IPS DF 6.9 (cell line): Measurements from ENCODE around the gene USP8.
"Not testable (repeated sequence)": the region's sequence is repeated elsewhere in the genome, so short reads cannot be mapped to it uniquely, and the experiment has no call there.

Source experiments
- DNase-seq: peaks from one replicate; pipeline ENCODE4 v3.0.0-alpha.2; 2013; ENCODE audit warnings: low read depth, low spot score
- H3K27ac ChIP-seq: one replicate; pipeline ENCODE4 v1.5.1; 2013; ENCODE audit warnings: low read length, control low read depth
- H3K27me3 ChIP-seq: 2 replicates; pipeline ENCODE4 v1.6.1; 2013; ENCODE audit warnings: mild to moderate bottlenecking, low read length; ENCODE audit not compliant: control insufficient read depth, insufficient read depth
- H3K36me3 ChIP-seq: 2 replicates; pipeline ENCODE4 v1.6.1; 2013; ENCODE audit warnings: low read length; ENCODE audit not compliant: control insufficient read depth, insufficient read depth
- H3K4me1 ChIP-seq: 2 replicates; pipeline ENCODE4 v1.6.1; 2013; ENCODE audit warnings: low read length; ENCODE audit not compliant: control insufficient read depth, insufficient read depth
- H3K4me3 ChIP-seq: 2 replicates; pipeline ENCODE4 v1.5.1; 2013; ENCODE audit warnings: mild to moderate bottlenecking, low read length
- H3K9me3 ChIP-seq: 2 replicates; pipeline ENCODE4 v1.6.1; 2013; ENCODE audit warnings: low read length, inconsistent platforms; ENCODE audit not compliant: control insufficient read depth, insufficient read depth
- WGBS: extraction: QIAGEN DNeasy Blood & Tissue Kit; methylation state at CpG from one replicate; pipeline ENCODE4 v1.1.7; 2013; ENCODE audit warnings: mixed read lengths, missing lambda C conversion rate; ENCODE audit not compliant: insufficient read length, insufficient coverage; 5-methylcytosine and 5-hydroxymethylcytosine counted together

The USP8 gene

GRCh38 chr15:50424066-50424890 lies at the start of gene USP8:
USP8 (plus strand) TSS chr15:50424405; CDS start chr15:50439074, 14,669 bp downstream.
- DNase-seq, result peak; percentile 98
- WGBS, result no CpG with 5 or more reads among the region's 55 CpGs

DNA sequence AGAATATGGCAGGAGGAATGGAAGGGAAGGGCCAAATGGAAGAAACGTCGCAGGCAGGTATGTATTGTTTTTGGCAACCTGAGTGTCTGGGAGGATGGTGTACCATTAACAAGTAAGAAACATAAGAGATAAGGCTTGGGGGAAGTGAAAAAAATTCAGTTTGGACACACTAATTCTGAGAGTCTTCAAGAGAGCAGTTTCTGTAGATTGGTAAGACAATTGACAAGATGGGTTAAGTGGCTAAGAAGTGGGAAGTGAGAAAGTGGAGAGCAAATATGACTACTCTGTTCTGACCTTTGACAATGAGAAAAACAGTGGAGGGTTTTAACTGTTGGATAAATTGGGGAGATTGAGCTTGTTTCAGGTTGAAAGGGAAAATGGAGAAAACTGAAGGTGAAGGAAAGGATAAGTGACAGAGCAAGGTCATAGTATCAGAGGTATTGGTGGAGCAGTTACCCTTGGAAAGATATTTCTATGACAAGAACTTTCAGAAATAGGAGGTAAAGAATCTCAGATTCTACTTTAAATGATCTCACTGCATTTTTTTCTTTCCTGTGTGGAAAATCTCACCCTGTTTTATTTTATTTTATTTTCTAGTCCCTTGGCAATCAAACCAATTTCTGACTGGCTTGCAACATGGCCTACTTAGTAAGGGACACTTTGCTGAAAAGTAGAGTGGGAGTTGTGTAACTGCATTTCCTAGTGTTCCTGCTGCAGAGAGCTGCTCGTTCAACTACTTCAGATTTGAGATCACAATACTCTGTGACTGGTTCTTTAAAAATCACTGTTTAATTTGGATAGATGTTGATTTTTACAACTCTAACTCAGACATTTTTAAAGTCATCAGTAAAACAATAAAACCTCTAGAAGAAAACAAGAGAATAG lies 46.1 kb upstream of the USP8 start:
- Histone ChIP-seq H3K9me3 (no peaks in the 10 kb centered on the region), H3K4me1 (no peaks in the 10 kb centered on the region), H3K27ac (no peak overlapping the region), H3K4me3 (no peak overlapping the region), H3K27me3 (no peaks in the 10 kb centered on the region), H3K36me3 (no peaks in the 10 kb centered on the region)
- DNase-seq, result no peak
- no CpG with 5 or more reads among the region's 3 CpGs for WGBS

More at GRCh38 chr15:50424066-50424890, at the start of gene USP8:
- Histone ChIP-seq H3K9me3 (no peaks in the 10 kb centered on the region), H3K4me1 (peaks cover 3% of the 10 kb centered on the region), H3K27me3 (no peaks in the 10 kb centered on the region), H3K4me3 (peak within 1 kb of the TSS; percentile 84; the same call in 1 of the 2 replicates), H3K36me3 (no peaks in the 10 kb centered on the region), H3K27ac (no peak within 1 kb of the TSS)

- no peak overlapping the region for H3K27ac ChIP-seq
- DNase-seq, result no peak
- H3K36me3 ChIP-seq, result no peaks in the 10 kb centered on the region
- H3K4me3 ChIP-seq, result no peak overlapping the region
- no peaks in the 10 kb centered on the region for H3K27me3 ChIP-seq
- no peaks in the 10 kb centered on the region for H3K9me3 ChIP-seq
- no CpG with 5 or more reads among the region's 1 CpG for WGBS
- no peaks in the 10 kb centered on the region for H3K4me1 ChIP-seq
Measured at GRCh38 chr15:50378776-50379175, 45.4 kb upstream of the USP8 start.

DNA sequence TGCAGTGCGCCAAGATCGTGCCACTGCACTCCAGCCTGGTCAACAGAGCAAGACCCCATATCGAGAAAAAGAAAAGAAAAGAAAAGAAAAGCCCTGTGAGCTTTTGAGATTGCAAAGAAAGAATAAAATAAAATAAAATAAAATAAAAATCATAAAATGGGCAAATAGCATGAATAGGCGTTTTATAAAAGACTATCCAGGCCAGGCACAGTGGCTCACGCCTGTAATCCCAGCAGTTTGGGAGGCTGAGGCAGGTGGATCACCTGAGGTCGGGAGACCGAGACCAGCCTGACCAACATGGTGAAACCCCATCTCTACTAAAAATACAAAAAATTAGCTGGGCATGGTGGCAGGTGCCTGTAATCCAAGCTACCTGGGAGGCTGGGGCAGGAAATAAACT lies 44.8 kb upstream of the USP8 start:
- H3K4me3 ChIP-seq, result not testable (repeated sequence)
- whole genome bisulfite sequencing, result no CpG with 5 or more reads among the region's 7 CpGs

DNA sequence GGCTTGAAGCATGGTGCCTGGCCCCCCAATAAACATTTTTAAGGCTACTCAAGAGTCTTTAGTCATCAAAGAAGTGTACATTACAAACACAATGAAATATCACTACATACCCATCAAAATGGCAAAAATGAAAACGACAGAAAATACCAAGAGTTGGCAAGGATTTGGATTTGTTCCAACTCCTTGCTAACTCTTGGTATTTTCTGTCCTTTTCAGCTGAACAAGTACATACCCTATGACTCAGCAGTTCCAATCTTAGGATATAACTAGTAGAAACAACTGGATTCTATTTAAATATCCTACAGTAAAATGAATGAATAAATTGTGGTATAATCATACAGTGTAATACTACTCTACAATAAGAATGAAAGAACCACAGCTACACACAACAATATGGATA lies 44.1 kb upstream of the USP8 start:
- no peaks in the 10 kb centered on the region for H3K36me3 ChIP-seq
- no peak for DNase-seq
- no peak overlapping the region for H3K27ac ChIP-seq
- no peak overlapping the region for H3K4me3 ChIP-seq
- whole genome bisulfite sequencing, result no CpG with 5 or more reads among the region's 1 CpG
- H3K9me3 ChIP-seq, result no peaks in the 10 kb centered on the region
- H3K27me3 ChIP-seq, result no peaks in the 10 kb centered on the region
- no peaks in the 10 kb centered on the region for H3K4me1 ChIP-seq

More for the DNA sequence above, 44.8 kb upstream of the USP8 start:
- not testable (repeated sequence) for DNase-seq, H3K27me3 ChIP-seq, H3K9me3 ChIP-seq, H3K36me3 ChIP-seq, H3K4me1 ChIP-seq, H3K27ac ChIP-seq

GRCh38 chr15:50381438-50381837 lies 42.8 kb upstream of the USP8 start:
- no peak overlapping the region for H3K27ac ChIP-seq
- H3K36me3 ChIP-seq, result no peaks in the 10 kb centered on the region
- no peak overlapping the region for H3K4me3 ChIP-seq
- H3K9me3 ChIP-seq, result no peaks in the 10 kb centered on the region
- WGBS, result no CpG with 5 or more reads among the region's 1 CpG
- H3K27me3 ChIP-seq, result no peaks in the 10 kb centered on the region
- no peak for DNase-seq
- H3K4me1 ChIP-seq, result no peaks in the 10 kb centered on the region

- not testable (repeated sequence) for H3K9me3 ChIP-seq, H3K4me1 ChIP-seq, DNase-seq, H3K36me3 ChIP-seq, H3K27me3 ChIP-seq, H3K4me3 ChIP-seq, H3K27ac ChIP-seq
- WGBS, result no CpG with 5 or more reads among the region's 5 CpGs
Measured at GRCh38 chr15:50382408-50382807, 41.8 kb upstream of the USP8 start.

- no CpG with 5 or more reads among the region's 4 CpGs for WGBS
- no peak for DNase-seq
- Histone ChIP-seq H3K36me3 (no peaks in the 10 kb centered on the region), H3K9me3 (no peaks in the 10 kb centered on the region), H3K4me3 (no peak overlapping the region), H3K27ac (no peak overlapping the region), H3K27me3 (no peaks in the 10 kb centered on the region), H3K4me1 (no peaks in the 10 kb centered on the region)
Measured at GRCh38 chr15:50390554-50391264, 33.5 kb upstream of the USP8 start.

GRCh38 chr15:50391561-50391960 lies 32.6 kb upstream of the USP8 start:
- DNase-seq, H3K9me3 ChIP-seq, H3K27ac ChIP-seq, H3K27me3 ChIP-seq, H3K36me3 ChIP-seq, H3K4me1 ChIP-seq, H3K4me3 ChIP-seq: not testable (repeated sequence)
- WGBS, result no CpG with 5 or more reads among the region's 4 CpGs

GRCh38 chr15:50411870-50412269 lies 12.3 kb upstream of the USP8 start:
- no peaks in the 10 kb centered on the region for H3K9me3 ChIP-seq
- H3K27me3 ChIP-seq, result no peaks in the 10 kb centered on the region
- no peak overlapping the region for H3K4me3 ChIP-seq
- H3K27ac ChIP-seq, result no peak overlapping the region
- WGBS, result no CpG with 5 or more reads among the region's 2 CpGs
- H3K4me1 ChIP-seq, result no peaks in the 10 kb centered on the region
- DNase-seq, result no peak
- no peaks in the 10 kb centered on the region for H3K36me3 ChIP-seq
